HG02642 (cell line): Measurements from ENCODE around the gene MAT2A.
A peak's percentile ranks its signal among the peaks of the same experiment; 100 is the strongest.

Experiments used
- ATAC-seq: cut with Tn5 transposase; IDR thresholded peaks from one replicate; pipeline ENCODE4 v1.9.1; 2021; ENCODE audit warnings: mild to moderate bottlenecking; ENCODE audit not compliant: unreplicated experiment, poor library complexity

Gene MAT2A

GRCh38 chr2:85538507-85539360, at the start of gene MAT2A:
TSS of gene MAT2A (plus strand) at chr2:85539168. CDS start at chr2:85539288, 120 bp downstream.
- peak; percentile 77 for ATAC-seq

- ATAC-seq: no peak
Observed at GRCh38 chr2:85490861-85491755, 47.9 kb upstream of the MAT2A start.

GRCh38 chr2:85496436-85496835, 42.5 kb upstream of the MAT2A start:
- no peak for ATAC-seq

- ATAC-seq: no peak
Observed at GRCh38 chr2:85497944-85498630, 40.9 kb upstream of the MAT2A start.

- no peak for ATAC-seq
Observed at GRCh38 chr2:85501248-85501647, 37.7 kb upstream of the MAT2A start.

- no peak for ATAC-seq
Observed at GRCh38 chr2:85502720-85503119, 36.2 kb upstream of the MAT2A start.

GRCh38 chr2:85503168-85503850, 35.7 kb upstream of the MAT2A start:
- no peak for ATAC-seq

- ATAC-seq: no peak
Observed at GRCh38 chr2:85503851-85504777, 34.9 kb upstream of the MAT2A start.

- ATAC-seq: no peak
Observed at GRCh38 chr2:85504778-85505261, 34.1 kb upstream of the MAT2A start.

GRCh38 chr2:85505551-85506238, 33.3 kb upstream of the MAT2A start:
- ATAC-seq: no peak

- ATAC-seq: no peak
Observed at GRCh38 chr2:85506768-85507181, 32.2 kb upstream of the MAT2A start.

- ATAC-seq: no peak
Observed at GRCh38 chr2:85511008-85511811, 27.8 kb upstream of the MAT2A start.

GRCh38 chr2:85514323-85514722, 24.6 kb upstream of the MAT2A start:
- no peak for ATAC-seq

GRCh38 chr2:85516653-85517389, 22.1 kb upstream of the MAT2A start:
- no peak for ATAC-seq

GRCh38 chr2:85522090-85522647, 16.8 kb upstream of the MAT2A start:
- ATAC-seq: no peak

- no peak for ATAC-seq
Observed at GRCh38 chr2:85523062-85523902, 15.7 kb upstream of the MAT2A start.
